ENCODE data around the gene DAND5. TPM values are rescaled to one million over a fixed set of nuclear protein-coding genes. Genes with fewer than 3 reads are reported as not detected.

Gene DAND5
- polyA plus RNA-seq, 6 donors from 2014 or later = not detected

DNA sequence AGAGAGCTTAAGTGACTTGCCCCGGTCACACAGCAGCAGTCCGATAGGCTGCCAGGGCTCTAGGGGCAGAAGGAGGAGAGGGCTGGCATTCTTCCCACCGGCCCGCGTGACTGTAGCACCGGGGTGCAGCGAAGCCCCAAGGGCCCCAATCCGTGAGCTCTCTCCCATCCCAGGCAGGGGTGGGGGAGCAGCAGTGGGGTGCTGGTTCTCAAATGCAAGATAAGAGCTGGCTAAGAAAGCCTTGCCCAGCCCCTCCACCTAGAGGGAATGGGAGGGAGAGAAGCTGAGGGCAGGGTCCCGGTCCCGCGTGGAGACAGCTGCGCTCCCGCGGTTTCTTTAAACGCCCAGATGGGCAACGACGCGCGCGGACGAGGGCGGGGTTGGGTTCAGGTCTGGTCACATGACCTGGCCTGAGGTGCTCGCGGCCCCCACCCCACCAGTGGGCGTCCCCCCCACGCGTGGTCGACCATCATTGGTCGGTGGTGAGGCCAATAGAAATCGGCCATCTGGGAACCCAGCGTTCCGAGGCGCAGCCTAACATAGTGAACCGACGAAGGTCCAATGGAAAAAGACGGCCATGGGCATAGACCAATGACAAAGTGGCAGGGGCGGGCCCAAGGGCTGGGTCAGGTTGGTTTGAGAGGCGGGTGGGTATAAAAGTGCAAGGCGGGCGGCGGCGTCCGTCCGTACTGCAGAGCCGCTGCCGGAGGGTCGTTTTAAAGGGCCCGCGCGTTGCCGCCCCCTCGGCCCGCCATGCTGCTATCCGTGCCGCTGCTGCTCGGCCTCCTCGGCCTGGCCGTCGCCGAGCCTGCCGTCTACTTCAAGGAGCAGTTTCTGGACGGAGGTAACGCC, 31.2 kb upstream of the DAND5 start, which contains the start of gene CALR:
Gene CALR, plus strand, starts transcription at position 683 of the 852 bp plus-strand sequence. Its CDS starts 71 bp downstream, at position 754.
- no peaks in the 10 kb centered on the region for H3K27me3 Mint-ChIP-seq
- peaks cover 44 to 68% (median 63%) of the 10 kb centered on the region in 3 donors for H3K4me1 Mint-ChIP-seq
- peak within 1 kb of the TSS; percentile 97 to 99 (median 98) for H3K27ac Mint-ChIP-seq
- ATAC-seq (ENCODE audit: low read depth in 2 of 2) (peak; percentile 86 to 87), DNase-seq (peak; percentile 99)
- H3K36me3 Mint-ChIP-seq = peaks cover 5 to 12% of the 10 kb centered on the region in 2 donors
- no peaks in the 10 kb centered on the region for H3K9me3 Mint-ChIP-seq
- peak within 1 kb of the TSS; percentile 90 to 99 (median 98) for H3K4me3 Mint-ChIP-seq

DNA sequence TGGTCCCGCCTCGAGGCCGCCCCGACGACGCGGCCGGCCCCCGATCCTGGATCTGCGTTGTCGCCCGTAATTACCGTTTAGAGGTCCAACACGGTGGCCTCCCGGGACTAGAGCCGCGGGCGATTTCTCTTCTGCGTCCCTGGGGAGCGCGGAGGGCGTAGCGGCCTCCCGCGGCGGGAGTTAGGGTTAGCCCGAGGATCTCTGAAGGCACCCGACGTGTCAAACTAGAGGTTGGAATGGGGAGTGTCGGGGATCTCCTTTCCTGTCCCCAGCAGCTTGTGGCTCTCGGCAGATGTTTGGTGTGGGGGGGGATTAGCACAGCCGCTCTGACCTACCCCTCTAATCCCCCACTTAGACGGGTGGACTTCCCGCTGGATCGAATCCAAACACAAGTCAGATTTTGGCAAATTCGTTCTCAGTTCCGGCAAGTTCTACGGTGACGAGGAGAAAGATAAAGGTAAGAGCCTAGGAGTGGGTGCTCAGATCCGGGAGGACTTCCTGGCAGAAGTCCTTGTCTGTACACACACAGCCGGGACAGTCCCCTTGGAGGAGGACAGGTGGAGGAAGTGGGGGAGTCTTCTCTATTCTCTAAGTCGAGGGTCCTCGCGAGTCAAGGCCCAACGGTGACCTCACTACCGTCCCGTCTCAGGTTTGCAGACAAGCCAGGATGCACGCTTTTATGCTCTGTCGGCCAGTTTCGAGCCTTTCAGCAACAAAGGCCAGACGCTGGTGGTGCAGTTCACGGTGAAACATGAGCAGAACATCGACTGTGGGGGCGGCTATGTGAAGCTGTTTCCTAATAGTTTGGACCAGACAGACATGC, 30.4 kb upstream of the DAND5 start:
- Mint-ChIP-seq H3K27ac (peak overlapping the region; percentile 97 to 99 (median 98)), H3K27me3 (no peaks in the 10 kb centered on the region), H3K9me3 (no peaks in the 10 kb centered on the region), H3K36me3 (peaks cover 14 to 17% of the 10 kb centered on the region in 2 donors), H3K4me1 (peaks cover 46 to 68% (median 63%) of the 10 kb centered on the region in 3 donors), H3K4me3 (peak overlapping the region; percentile 90 to 99 (median 98))
- DNase-seq (peak; percentile 61), ATAC-seq (ENCODE audit: low read depth in 2 of 2) (peak; percentile 9 to 13)

DNA sequence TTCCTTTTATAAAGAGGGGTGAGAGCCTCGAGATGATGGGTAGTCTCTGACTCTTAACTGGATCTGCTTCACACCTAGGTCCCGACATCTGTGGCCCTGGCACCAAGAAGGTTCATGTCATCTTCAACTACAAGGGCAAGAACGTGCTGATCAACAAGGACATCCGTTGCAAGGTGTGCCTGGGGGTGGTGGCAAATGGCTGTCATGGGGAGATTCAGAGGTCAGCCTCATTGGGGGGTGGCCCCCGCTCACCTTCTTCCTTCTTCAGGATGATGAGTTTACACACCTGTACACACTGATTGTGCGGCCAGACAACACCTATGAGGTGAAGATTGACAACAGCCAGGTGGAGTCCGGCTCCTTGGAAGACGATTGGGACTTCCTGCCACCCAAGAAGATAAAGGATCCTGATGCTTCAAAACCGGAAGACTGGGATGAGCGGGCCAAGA, 29.4 kb upstream of the DAND5 start:
- H3K9me3 Mint-ChIP-seq = no peaks in the 10 kb centered on the region
- peaks cover 17 to 18% of the 10 kb centered on the region in 2 donors for H3K36me3 Mint-ChIP-seq
- H3K27ac Mint-ChIP-seq = peak overlapping the region in 5 of 6 donors; percentile 27 to 99 (median 97)
- H3K4me1 Mint-ChIP-seq = peaks cover 48 to 72% (median 65%) of the 10 kb centered on the region in 3 donors
- no peaks in the 10 kb centered on the region for H3K27me3 Mint-ChIP-seq
- peak overlapping the region; percentile 90 to 99 (median 98) for H3K4me3 Mint-ChIP-seq
- ATAC-seq (ENCODE audit: low read depth in 2 of 2) = no peak
- no peak for DNase-seq

DNA sequence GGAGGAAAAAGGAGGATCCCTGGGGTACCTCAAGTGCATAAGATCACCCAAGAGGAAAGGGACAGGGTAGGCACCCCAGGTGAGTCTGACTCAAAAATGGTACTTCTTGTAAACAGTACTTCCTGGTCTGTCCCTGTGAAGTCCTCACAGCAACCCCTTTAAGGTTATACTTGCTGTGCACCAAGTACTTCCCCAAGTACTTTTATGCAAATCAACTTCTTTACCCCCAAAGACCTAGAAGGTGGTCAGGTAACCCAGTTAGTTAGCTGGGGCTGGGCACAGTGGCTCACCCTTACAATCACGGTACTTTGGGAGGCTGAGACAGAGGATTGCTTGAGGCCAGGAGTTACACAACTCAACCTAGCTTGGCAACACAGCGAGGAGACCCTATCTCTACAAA, 28.5 kb upstream of the DAND5 start:
- peak overlapping the region in 5 of 6 donors; percentile 21 to 97 (median 82) for H3K27ac Mint-ChIP-seq
- DNase-seq (no peak), ATAC-seq (ENCODE audit: low read depth in 2 of 2) (no peak)
- peaks cover 17 to 18% of the 10 kb centered on the region in 2 donors for H3K36me3 Mint-ChIP-seq
- peaks cover 0 to 3% (median 0%) of the 10 kb centered on the region in 7 donors for H3K9me3 Mint-ChIP-seq
- peak overlapping the region; percentile 62 to 98 (median 86) for H3K4me3 Mint-ChIP-seq
- peaks cover 55 to 81% (median 70%) of the 10 kb centered on the region in 3 donors for H3K4me1 Mint-ChIP-seq
- H3K27me3 Mint-ChIP-seq = no peaks in the 10 kb centered on the region

DNA sequence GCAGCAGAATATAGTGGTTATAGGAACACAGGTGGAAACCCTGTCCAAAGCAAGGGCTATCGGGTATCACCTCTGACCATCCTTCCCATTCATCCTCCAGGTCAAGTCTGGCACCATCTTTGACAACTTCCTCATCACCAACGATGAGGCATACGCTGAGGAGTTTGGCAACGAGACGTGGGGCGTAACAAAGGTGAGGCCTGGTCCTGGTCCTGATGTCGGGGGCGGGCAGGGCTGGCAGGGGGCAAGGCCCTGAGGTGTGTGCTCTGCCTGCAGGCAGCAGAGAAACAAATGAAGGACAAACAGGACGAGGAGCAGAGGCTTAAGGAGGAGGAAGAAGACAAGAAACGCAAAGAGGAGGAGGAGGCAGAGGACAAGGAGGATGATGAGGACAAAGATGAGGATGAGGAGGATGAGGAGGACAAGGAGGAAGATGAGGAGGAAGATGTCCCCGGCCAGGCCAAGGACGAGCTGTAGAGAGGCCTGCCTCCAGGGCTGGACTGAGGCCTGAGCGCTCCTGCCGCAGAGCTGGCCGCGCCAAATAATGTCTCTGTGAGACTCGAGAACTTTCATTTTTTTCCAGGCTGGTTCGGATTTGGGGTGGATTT, 25.8 kb upstream of the DAND5 start:
- H3K4me1 Mint-ChIP-seq = peaks cover 39 to 82% (median 63%) of the 10 kb centered on the region in 3 donors
- H3K9me3 Mint-ChIP-seq = peaks cover 0 to 3% (median 0%) of the 10 kb centered on the region in 7 donors
- H3K27me3 Mint-ChIP-seq = no peaks in the 10 kb centered on the region
- H3K4me3 Mint-ChIP-seq = peak overlapping the region in 3 of 8 donors; percentile 57 to 94 (median 76)
- peak overlapping the region; percentile 49 to 98 (median 76) for H3K27ac Mint-ChIP-seq
- ATAC-seq (ENCODE audit: low read depth in 2 of 2) (no peak), DNase-seq (no peak)
- peaks cover 17 to 18% of the 10 kb centered on the region in 2 donors for H3K36me3 Mint-ChIP-seq

DNA sequence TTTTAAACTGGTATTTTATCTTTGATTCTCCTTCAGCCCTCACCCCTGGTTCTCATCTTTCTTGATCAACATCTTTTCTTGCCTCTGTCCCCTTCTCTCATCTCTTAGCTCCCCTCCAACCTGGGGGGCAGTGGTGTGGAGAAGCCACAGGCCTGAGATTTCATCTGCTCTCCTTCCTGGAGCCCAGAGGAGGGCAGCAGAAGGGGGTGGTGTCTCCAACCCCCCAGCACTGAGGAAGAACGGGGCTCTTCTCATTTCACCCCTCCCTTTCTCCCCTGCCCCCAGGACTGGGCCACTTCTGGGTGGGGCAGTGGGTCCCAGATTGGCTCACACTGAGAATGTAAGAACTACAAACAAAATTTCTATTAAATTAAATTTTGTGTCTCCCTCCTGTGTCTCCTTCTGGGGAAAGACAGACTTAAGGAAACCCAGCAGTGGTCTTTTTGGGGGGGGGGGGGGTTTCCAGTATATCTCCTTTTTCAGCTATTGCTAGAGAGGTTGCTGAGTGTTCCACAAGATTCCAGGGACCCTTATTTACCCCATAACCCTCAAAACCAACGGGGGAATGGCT, 25.2 kb upstream of the DAND5 start:
- ATAC-seq (ENCODE audit: low read depth in 2 of 2) (no peak), DNase-seq (no peak)
- H3K27ac Mint-ChIP-seq = peak overlapping the region; percentile 44 to 100 (median 97)
- peaks cover 34 to 75% (median 58%) of the 10 kb centered on the region in 3 donors for H3K4me1 Mint-ChIP-seq
- H3K4me3 Mint-ChIP-seq = peak overlapping the region in 4 of 8 donors; percentile 42 to 95 (median 94)
- H3K9me3 Mint-ChIP-seq = peaks cover 0 to 3% (median 0%) of the 10 kb centered on the region in 7 donors
- H3K36me3 Mint-ChIP-seq = peaks cover 17 to 18% of the 10 kb centered on the region in 2 donors
- no peaks in the 10 kb centered on the region for H3K27me3 Mint-ChIP-seq

DNA sequence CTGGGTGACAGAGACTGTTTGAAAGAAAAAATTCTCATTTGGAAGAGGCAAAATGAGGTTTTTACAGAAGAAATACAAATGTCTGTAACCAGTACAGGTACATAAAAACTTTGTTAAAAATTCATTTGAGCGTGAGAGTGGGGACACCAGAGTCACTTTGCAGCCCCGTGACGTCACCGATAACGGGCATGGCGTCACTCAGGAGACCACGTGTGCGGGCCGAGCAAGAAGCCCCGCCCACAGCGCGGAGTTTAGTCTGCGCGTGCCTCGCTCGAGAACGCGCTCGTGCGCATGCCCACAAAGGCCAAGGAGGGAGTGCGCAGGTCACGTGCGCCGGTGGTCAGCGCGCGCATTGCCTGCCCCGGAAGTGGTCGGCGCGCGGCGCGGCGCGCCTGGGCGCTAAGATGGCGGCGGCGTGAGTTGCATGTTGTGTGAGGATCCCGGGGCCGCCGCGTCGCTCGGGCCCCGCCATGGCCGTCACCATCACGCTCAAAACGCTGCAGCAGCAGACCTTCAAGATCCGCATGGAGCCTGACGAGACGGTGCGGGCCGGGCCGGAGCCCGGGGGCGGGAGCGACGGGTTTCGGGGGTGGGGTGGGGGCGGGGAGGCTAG, 23.8 kb upstream of the DAND5 start, which contains the start of gene RAD23A:
Gene RAD23A, plus strand, starts transcription at position 384 of the 613 bp plus-strand sequence. Its CDS starts 87 bp downstream, at position 471.
- H3K4me1 Mint-ChIP-seq = peaks cover 27 to 72% (median 49%) of the 10 kb centered on the region in 3 donors

DNA sequence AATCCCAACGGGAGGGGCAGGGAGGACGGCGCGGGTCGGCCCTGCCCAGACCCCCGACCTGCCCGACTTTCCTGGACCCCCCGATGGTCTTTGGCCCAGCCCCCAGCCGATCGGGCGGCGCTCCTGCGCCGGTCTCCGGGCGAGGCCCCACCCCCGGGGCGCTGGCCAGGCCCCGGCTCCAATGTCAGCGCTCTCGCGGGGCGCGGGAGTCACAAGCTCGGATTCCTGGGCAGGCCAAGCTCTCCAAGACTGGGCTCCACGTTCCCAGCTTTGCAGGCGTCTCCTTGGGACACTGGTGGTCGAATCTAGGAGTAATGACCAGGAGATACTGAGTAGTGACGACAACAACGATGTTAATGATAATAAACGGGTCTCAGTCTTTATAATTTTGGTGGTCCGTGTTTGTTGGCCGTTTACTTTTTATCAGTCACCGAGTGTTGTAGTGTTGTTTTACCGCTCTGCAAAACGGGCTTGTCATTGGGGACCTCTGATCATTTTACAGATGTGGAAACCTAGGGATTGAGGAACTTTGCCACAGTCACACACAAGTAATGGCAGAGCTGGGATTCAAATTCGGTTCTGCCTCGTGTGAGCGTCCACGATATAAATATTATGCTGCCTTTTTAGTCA, 23.2 kb upstream of the DAND5 start:
- H3K27me3 Mint-ChIP-seq = no peaks in the 10 kb centered on the region
- DNase-seq = no peak
- H3K4me3 Mint-ChIP-seq = peak overlapping the region; percentile 82 to 97 (median 94)
- peak overlapping the region; percentile 56 to 98 (median 94) for H3K27ac Mint-ChIP-seq
- peaks cover 5 to 21% of the 10 kb centered on the region in 2 donors for H3K36me3 Mint-ChIP-seq
- peak; percentile 47 to 51 for ATAC-seq (ENCODE audit: low read depth in 2 of 2)
- H3K9me3 Mint-ChIP-seq = peaks cover 0 to 3% (median 0%) of the 10 kb centered on the region in 7 donors
- peaks cover 24 to 70% (median 45%) of the 10 kb centered on the region in 3 donors for H3K4me1 Mint-ChIP-seq

More for the DNA sequence above, 23.8 kb upstream of the DAND5 start, which contains the start of gene RAD23A:
- peaks cover 9 to 21% of the 10 kb centered on the region in 2 donors for H3K36me3 Mint-ChIP-seq
- H3K4me3 Mint-ChIP-seq = peak within 1 kb of the TSS; percentile 90 to 97 (median 94)
- peaks cover 0 to 3% (median 0%) of the 10 kb centered on the region in 7 donors for H3K9me3 Mint-ChIP-seq
- no peaks in the 10 kb centered on the region for H3K27me3 Mint-ChIP-seq
- peak; percentile 97 for DNase-seq
- H3K27ac Mint-ChIP-seq = peak within 1 kb of the TSS; percentile 96 to 100 (median 98)
- ATAC-seq (ENCODE audit: low read depth in 2 of 2) = peak; percentile 78 to 85

DNA sequence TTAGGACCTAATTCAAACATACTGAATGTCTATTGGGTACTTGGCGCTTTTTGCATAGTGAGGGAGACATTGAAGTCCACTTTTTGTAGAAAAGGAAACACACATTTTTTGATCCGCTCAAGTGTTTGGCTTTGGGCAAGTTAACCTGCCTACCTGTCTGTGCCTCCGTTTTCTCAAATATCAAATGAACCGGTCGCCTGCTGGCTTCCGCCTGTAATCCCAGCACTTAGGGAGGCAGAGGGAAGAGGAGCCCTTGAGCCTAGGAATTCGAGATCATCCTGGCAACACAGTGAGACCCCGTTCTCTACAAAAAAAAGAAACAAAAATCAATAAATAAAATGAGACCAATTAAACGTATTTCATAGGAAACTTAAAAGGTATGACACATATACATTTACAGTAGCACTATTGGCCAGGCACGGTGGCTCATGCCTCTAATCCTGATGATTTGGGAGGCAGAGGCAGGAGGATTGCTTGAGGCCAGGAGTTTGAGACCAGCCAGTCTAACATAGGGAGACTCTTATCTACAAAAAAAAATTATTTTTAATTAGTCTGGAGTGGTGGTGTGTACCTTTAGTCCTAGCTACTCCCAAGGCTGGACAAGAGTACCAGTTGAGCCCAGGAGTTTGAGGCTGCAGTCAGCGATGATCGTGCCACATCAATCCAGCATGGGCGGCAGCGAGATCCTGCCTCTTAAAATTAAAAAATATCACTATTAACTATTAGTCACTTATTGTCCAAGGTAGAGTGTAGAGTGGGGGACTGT, 22.5 kb upstream of the DAND5 start:
- no peak for DNase-seq
- Mint-ChIP-seq H3K4me3 (peak overlapping the region; percentile 82 to 97 (median 94)), H3K4me1 (peaks cover 24 to 66% (median 46%) of the 10 kb centered on the region in 3 donors), H3K27ac (peak overlapping the region; percentile 56 to 98 (median 94)), H3K27me3 (no peaks in the 10 kb centered on the region), H3K9me3 (peaks cover 0 to 3% (median 0%) of the 10 kb centered on the region in 7 donors), H3K36me3 (peaks cover 5 to 21% of the 10 kb centered on the region in 2 donors)
- ATAC-seq (ENCODE audit: low read depth in 2 of 2) = no peak

DNA sequence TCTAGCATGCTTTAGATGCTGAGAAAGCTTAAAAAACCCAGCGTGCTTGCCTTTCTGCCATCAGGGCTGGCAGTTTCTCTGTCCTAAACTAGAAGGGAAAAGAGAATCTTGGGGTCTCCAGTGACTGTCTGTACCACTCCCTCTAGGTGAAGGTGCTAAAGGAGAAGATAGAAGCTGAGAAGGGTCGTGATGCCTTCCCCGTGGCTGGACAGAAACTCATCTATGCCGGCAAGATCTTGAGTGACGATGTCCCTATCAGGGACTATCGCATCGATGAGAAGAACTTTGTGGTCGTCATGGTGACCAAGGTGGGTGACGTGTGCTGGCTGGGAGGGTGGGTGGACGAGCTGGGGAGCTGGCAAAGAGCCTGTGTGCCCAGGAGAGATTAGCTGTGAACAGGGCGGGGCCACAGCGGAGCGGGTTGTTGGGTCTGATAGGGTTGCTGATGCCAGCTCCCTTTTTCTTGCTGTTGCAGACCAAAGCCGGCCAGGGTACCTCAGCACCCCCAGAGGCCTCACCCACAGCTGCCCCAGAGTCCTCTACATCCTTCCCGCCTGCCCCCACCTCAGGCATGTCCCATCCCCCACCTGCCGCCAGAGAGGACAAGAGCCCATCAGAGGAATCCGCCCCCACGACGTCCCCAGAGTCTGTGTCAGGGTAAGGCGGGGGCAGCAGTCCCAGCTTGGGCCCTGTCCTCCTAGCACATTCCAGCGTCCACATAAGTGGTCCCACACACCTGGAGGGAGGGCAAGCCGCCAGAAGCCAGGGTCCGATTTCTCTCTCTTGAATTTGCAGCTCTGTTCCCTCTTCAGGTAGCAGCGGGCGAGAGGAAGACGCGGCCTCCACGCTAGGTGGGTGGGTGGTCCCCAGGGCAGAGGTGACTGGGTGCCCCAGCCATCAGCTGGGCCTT, 21.4 kb upstream of the DAND5 start:
- Mint-ChIP-seq H3K36me3 (peaks cover 5 to 21% of the 10 kb centered on the region in 2 donors), H3K27me3 (no peaks in the 10 kb centered on the region), H3K4me3 (peak overlapping the region in 3 of 8 donors; percentile 22 to 68 (median 57)), H3K27ac (peak overlapping the region in 4 of 6 donors; percentile 49 to 98 (median 90)), H3K4me1 (peaks cover 24 to 55% (median 42%) of the 10 kb centered on the region in 3 donors), H3K9me3 (peaks cover 0 to 3% (median 0%) of the 10 kb centered on the region in 7 donors)
- DNase-seq (no peak), ATAC-seq (ENCODE audit: low read depth in 2 of 2) (no peak)
